ENCODE measurements around the gene KRTAP10-2.

DNA sequence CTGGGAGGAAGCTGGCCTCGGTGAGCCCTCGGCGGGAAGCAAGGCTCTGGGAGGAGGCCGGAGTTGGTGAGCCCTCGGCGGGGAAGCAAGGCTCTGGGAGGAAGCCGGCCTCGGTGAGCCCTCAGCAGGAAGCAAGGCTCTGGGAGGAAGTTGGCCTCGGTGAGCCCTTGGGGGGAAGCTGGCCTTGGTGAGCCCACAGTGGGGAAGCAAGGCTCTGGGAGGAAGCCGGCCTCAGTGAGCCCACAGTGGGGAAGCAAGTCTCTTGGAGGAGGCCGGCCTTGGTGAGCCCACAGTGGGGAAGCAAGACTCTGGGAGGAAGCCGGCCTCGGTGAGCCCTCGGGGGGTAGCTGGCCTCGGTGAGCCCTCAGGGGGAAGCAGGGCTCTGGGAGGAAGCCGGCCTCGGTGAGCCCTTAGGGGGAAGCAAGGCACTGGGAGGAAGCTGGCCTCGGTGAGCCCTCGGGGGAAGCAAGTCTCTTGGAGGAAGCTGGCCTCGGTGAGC is 47.4 kb downstream of the KRTAP10-2 start:
- no peak for TF ChIP-seq TAF1 (IDR thresholded peaks at IDR 0.05; ENCODE audit: borderline replicate concordance, insufficient read depth, low read length)
- TF ChIP-seq POLR2AphosphoS5 (IDR thresholded peaks at IDR 0.05; ENCODE audit: low read depth, low read length): no peak

Data from PFSK-1 (cell line).